Left colon (tissue), 2 donors: Measurements from ENCODE around the gene GPR148. TPM values are rescaled to one million over a fixed set of nuclear protein-coding genes. Genes with fewer than 3 reads are reported as not detected.

Experiments
- ATAC-seq: fragments of 200-7000 bp; cut with Tn5 transposase; one replicate; pipeline ENCODE4 v1.9.1; 2020; ENCODE audit warnings: mild to moderate bottlenecking, moderate library complexity
- DNase-seq, 2 donors: peaks; one replicate each; pipeline ENCODE4 v3.0.0-alpha.2; 2020
- intact Hi-C, 2 donors: fragments of 100-400 bp; cut with DNase I in 1 of 2; cut with micrococcal nuclease in 1 of 2; formaldehyde crosslinking; loops; one replicate each; pipeline versions ENCODE4 v1.11.2 to v1.14.0; 2022; cut with DNase I, micrococcal nuclease
- total RNA-seq, 2 donors: library from RNA; stranded (reverse); fragmentation: NEBNext Ultra II Directional; extraction: Animal tissue kit (Norgen Biotek cat#: 25700); gene quantifications; one replicate each; pipeline ENCODE4 v1.2.1, GENCODE V29; 2021
- donor health status: DM: no; HTN: no; CAD: no.
- donor health status: DM: yes; HTN: yes; CAD: no.

Gene GPR148
- total RNA-seq, 2 donors from 2014 or later = not detected

GRCh38 chr2:130765464-130765863, 36.6 kb downstream of the GPR148 start:
- ATAC-seq (no peak), DNase-seq (no peak)
- intact Hi-C loops = no loop called here

GRCh38 chr2:130766037-130766436, 37.2 kb downstream of the GPR148 start:
- DNase-seq (no peak), ATAC-seq (no peak)
- intact Hi-C loops = no loop called here

- intact Hi-C loops = no loop called here
- ATAC-seq = no peak
- no peak for DNase-seq
These were observed 38.0 kb downstream of the GPR148 start for GRCh38 chr2:130766711-130767407.

GRCh38 chr2:130767408-130767775, 38.5 kb downstream of the GPR148 start:
- ATAC-seq (no peak), DNase-seq (no peak)
- intact Hi-C loops = no loop called here

GRCh38 chr2:130768191-130768855, 39.5 kb downstream of the GPR148 start:
- ATAC-seq (no peak), DNase-seq (no peak)
- intact Hi-C loops = no loop called here

- no peak for DNase-seq
- intact Hi-C loops = no loop called here
- ATAC-seq = no peak
These were observed 40.6 kb downstream of the GPR148 start for GRCh38 chr2:130769343-130769907.

GRCh38 chr2:130776550-130776949, 47.7 kb downstream of the GPR148 start:
- ATAC-seq (no peak), DNase-seq (no peak)
- intact Hi-C loops = no loop called here

GRCh38 chr2:130778781-130779180, 49.9 kb downstream of the GPR148 start:
- intact Hi-C loops = no loop called here
- DNase-seq (no peak), ATAC-seq (no peak)

Other genes with a start within 250 kb of the GPR148 start
- under 1 TPM; 0.06 to 0.08 TPM for gene POTEI, start 219.7 kb upstream of the GPR148 start, total RNA-seq
- gene CFC1B, start 207.8 kb upstream of the GPR148 start, total RNA-seq = not detected
- under 1 TPM; 0.58 to 0.73 TPM for gene CFC1, start 129.5 kb upstream of the GPR148 start, total RNA-seq
- gene POTEJ, start 117.6 kb upstream of the GPR148 start, total RNA-seq = under 1 TPM; 0.08 to 0.15 TPM
- under 1 TPM; 0.40 to 0.42 TPM for gene AMER3, start 26.5 kb downstream of the GPR148 start, total RNA-seq
- 1 to 10 TPM; 1.1 to 3.0 TPM for gene ARHGEF4, start 107.8 kb downstream of the GPR148 start, total RNA-seq